GM19455 (cell line): Measurements from ENCODE around the gene KIF3B.
A peak's percentile ranks its signal among the peaks of the same experiment; 100 is the strongest.

ENCODE experiments used
- ATAC-seq: cut with Tn5 transposase; IDR thresholded peaks from one replicate; pipeline ENCODE4 v1.9.1; 2021; ENCODE audit not compliant: unreplicated experiment

The KIF3B gene

DNA sequence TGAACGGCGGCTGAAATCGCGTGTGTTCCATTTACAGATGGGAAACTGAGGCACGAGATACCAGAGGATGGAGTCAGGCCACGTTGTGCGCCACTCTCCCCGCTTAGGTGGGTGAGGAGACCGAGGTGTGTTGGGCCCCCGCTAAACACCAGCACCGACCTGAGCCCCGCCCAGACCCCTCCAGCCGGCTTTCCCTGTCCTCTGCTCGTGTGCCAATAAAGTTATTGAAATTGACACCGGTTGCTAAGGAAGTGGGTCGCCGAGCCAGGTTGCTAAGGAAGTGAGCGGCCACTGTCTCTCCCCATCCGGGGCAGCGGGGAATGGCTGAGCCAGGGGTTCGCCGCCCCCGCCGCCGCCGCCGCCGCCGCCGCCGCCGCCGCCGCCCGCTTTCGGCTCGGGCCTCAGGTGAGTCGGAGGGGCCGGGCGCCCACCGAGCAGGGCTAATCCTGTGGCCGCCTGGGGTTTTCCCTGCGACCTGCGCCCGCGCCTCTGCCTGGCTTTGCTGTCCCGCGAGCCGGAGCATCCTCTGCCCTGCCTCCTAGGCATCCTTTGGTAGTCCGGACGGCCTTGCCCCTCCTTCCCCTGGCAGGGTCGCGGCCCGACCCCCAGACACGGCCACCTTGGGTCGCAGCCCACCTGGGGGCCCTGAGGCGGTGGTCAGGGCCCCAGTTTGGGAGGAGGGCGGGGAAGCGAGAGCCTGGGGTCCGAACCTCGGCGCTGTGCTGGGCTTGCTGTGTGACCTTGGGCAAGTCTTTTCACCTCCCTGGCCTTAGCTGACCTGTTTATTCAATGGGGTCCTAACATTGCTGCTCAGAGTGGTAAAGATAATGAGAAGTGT is at the start of gene KIF3B:
Gene KIF3B (plus strand): TSS at position 291 of the 838 bp plus-strand sequence. CDS start 32,127 bp downstream, outside the sequence.
- peak; percentile 64 for ATAC-seq

GRCh38 chr20:32227744-32228688 is 49.4 kb upstream of the KIF3B start:
- no peak for ATAC-seq

- no peak for ATAC-seq
These were observed 48.2 kb upstream of the KIF3B start for GRCh38 chr20:32229251-32229747.

DNA sequence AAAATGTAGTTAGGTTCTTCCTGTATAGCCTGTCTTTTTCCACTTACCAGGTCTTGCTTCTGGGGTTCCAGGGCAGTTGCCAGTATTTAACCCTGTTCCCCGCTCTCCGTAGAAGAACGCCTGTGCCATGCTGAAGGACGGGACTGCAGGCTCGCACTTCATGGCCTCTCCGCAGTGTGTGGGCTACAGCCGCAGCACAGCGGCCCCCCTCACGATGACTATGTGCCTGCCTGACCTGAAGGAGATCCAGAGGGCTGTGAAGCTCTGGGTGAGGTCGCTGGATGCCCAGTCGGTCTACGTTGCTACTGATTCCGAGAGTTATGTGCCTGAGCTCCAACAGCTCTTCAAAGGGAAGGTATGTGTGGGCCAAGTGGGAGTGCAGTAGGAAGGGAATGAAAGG is 46.7 kb upstream of the KIF3B start:
- ATAC-seq, result no peak

- no peak for ATAC-seq
These were observed 46.2 kb upstream of the KIF3B start for GRCh38 chr20:32231245-32231644.

DNA sequence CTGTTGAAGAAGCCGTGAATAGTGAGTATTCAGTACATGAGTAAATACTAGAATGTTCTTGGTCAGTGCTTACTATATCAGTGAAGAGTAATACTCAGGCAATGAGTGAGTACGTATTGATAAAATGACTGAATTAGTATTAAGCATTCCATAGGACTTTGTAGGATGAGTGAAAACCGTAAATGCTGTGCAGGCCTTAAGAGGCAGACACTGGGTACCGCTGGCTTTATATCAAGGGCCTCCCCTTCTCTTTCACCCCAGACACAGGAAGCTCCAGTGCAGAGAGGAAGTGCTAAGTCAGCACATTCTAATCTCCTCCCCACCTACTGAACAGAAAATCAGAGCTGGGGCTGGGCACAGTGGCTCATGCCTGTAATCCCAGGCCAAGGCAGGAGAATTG is 45.6 kb upstream of the KIF3B start:
- ATAC-seq, result no peak

DNA sequence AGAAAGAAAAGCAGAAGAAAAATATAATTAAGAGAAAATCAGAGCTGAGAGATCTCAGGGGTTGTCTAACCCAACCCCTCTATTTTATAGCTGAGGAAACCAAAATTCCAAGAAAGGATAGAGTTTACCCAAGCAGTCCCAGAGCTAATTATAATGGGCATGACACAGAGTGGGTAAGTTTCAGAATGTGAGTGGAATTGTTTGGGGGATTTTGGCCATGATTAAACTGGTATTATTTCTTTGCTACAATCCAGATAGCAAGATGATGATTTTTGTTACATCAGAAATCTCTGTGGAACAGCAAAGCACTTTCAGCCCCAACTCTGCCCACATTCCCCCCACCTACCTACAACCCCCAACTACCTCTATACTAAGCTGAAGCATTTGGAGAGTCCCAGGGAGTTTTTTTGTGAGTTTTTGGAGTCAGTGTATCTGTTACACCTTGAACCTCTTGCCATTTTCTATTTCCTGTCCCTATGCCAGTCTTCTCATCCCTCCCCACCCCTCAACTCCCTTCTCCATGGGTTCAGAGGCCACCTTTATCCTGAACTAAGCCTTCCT is 45.0 kb upstream of the KIF3B start:
- no peak for ATAC-seq

DNA sequence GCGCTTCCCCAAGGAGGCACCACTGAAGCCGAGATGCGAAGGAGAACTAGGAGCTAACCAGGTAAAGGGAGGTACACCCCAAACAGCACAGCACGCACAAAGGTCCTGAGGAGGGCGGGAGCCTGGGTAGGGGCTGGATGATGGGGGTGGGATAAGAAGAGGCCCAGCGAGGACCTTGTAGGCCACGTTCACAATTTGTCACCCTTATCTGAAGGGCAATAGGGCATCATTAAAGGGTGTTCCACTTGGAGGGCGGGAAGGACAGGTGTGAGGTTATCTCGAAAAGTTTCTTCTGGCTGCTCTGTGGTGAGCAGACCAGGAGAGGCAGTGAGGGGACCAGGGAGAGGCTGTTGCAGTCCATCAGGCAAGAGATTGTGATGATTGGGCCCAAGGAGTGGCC is 44.2 kb upstream of the KIF3B start:
- ATAC-seq, result no peak

- no peak for ATAC-seq
These were observed 43.2 kb upstream of the KIF3B start for GRCh38 chr20:32234135-32234808.

DNA sequence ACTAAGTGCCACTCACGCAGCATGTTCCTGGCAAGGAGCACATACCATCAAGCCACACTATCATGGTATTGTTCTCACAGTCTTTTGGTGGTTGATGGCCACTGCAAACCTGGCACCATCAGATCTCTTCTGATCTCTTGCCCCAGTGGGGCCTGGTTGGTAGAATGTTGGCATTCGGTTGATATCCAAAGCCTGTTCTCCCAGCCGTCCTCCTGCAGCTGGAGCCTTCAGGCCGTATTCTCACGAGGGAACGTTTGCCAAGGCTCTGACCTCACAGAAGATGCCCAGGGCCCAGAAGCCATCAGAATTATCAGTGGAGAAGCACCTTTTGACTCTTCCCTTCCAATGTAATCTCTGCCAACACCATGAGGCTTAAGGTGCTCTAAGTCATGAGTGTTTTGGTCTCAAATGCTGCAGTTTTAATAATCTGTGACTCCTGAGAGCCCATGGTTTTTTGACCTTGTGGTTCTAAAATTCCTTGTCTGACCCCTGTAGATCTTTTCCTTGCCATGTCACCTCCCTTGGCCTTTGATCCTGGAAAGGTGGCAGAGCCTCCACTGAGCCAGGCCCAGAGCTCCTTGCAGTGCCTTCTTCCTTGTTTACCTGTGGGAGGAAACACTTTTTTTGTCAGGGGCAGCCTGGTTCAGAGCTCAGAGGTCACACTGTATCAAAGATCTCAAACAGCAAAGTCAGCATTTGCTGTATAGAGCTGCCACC is 42.0 kb upstream of the KIF3B start:
- ATAC-seq, result no peak

DNA sequence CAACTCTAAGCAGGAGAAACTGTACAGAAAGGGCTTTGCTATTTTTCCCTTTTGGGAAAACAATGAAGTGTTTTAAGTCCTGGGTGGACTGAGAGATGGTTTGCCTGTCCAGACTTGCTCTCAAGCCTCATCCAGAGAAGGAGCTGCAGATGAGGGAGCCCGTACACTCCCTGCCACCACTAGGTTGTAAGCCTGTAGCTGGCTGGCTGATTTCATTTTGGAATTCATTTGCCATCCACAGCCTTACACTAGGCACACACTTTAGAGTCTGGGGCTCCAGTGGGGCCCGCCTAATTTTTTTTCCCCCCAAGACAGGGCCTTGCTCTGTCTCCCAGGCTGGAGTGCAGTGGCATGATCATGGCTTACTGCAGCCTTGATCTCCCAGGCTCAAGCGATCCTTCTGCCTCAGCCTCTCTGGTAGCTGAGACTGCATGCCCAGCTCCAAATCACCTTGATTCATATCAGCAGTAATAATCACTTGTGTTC is 41.4 kb upstream of the KIF3B start:
- no peak for ATAC-seq

DNA sequence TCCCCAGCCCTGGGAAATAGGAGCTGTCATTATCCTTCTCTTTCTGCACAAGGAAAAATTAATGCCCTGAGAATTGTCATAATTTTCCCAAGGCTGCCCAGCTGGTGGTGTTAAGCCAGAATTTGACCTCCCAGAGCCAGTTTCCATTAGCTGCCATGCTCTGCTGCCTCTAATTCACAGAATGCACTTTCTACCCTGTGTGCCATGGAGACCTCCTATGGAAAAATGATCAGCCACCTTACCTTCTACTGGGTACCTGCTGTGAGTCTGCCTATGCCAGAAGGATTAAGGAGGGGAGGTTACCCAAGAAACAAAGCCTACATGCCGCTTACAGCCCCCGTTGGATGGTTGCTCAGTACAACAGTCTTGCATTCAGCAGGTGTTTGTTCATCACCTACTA is 40.6 kb upstream of the KIF3B start:
- ATAC-seq, result no peak

DNA sequence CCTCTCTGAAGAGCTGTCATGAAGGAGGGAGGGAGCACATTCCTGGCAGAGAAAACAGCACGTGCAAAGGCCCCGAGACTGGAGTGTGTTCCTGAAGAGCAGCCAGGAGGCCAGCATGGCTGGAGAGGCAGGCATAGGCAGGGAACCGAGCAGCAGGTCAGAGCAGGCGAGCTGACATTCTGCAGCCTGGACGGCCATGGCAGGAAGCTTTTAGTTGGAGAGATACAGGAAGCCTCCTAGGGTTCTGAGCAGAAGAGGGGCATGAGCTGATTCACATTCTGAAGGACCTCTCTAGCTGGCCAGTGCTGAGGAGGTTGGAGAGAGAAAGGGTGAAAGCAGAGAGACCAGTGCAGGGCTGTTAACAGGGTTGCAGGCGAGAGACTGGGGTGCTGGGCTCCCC is 40.0 kb upstream of the KIF3B start:
- no peak for ATAC-seq

DNA sequence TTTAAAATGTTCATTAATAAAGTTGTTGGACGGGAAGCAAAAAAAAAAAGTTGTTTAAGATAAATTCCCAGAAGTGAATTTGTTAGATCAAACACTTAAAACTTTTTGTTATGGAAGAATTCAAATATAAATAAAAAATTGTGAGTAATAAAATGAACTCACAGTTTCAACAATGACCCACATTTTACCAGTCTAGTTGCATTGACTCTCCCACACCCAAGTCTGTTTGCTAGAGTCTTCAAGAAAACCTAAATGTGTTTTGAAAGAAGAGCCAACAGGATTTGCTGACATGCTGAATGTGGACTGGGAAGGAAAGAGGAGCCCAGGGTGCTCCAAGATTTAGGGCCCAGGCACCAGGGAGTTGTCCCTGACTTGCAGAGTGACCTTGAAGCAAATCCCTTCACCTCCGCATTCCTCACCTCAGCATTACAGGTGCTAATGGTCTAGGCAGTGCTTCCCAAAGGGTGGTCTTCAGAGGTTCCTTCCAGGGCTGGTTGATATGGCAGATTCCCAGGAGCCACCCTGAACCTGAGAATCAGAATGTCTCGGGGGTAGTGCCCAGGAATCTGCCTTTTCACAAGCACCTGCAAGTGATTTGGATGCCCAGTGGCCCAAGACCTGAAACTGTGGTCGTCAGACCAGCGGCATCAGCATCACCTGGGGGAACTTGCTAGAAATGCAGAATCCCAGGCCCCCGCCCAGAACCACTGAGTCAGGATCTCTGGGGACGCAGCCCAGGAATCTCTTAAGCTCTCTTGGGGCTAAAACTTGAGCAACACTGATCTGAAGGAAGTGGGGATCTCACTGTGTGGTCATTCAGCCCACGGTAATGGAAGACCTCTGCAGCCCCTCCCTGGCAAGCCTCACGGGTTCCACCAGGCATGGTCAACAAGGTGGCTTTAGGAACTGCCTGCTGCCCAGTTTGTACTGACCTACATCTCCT is 38.7 kb upstream of the KIF3B start:
- no peak for ATAC-seq

- ATAC-seq, result no peak
These were observed 37.2 kb upstream of the KIF3B start for GRCh38 chr20:32240205-32240604.

GRCh38 chr20:32241807-32242206 is 35.6 kb upstream of the KIF3B start:
- no peak for ATAC-seq

- no peak for ATAC-seq
These were observed 33.2 kb upstream of the KIF3B start for GRCh38 chr20:32244150-32244823.

- ATAC-seq, result no peak
These were observed 32.5 kb upstream of the KIF3B start for GRCh38 chr20:32244959-32245358.
